T-helper 1 cell treated with Interleukin-12 subunit alpha and Interleukin-12 subunit beta and Interleukin-4 antibody, amounts not matched to agents 30 μg/mL and 1 μg/mL, for 36 hours (primary cell): ENCODE results near the gene SHROOM4.

Experiments
- H3K27ac Mint-ChIP-seq: one replicate; pipeline ENCODE4 v1.8.0; 2021; ENCODE audit warnings: mild to moderate bottlenecking, mixed read lengths
- H3K27me3 Mint-ChIP-seq: one replicate; pipeline ENCODE4 v1.8.0; 2021; ENCODE audit warnings: low read depth, mixed read lengths
- H3K36me3 Mint-ChIP-seq: one replicate; pipeline ENCODE4 v1.8.0; 2021; ENCODE audit warnings: low read depth, mixed read lengths
- H3K4me1 Mint-ChIP-seq: one replicate; pipeline ENCODE4 v1.8.0; 2021; ENCODE audit warnings: low read depth, mixed read lengths
- H3K4me3 Mint-ChIP-seq: one replicate; pipeline ENCODE4 v1.8.0; 2021; ENCODE audit warnings: mild to moderate bottlenecking, moderate library complexity, mixed read lengths
- H3K9me3 Mint-ChIP-seq: one replicate; pipeline ENCODE4 v1.8.0; 2021; ENCODE audit warnings: mixed read lengths

Gene SHROOM4, protein sequence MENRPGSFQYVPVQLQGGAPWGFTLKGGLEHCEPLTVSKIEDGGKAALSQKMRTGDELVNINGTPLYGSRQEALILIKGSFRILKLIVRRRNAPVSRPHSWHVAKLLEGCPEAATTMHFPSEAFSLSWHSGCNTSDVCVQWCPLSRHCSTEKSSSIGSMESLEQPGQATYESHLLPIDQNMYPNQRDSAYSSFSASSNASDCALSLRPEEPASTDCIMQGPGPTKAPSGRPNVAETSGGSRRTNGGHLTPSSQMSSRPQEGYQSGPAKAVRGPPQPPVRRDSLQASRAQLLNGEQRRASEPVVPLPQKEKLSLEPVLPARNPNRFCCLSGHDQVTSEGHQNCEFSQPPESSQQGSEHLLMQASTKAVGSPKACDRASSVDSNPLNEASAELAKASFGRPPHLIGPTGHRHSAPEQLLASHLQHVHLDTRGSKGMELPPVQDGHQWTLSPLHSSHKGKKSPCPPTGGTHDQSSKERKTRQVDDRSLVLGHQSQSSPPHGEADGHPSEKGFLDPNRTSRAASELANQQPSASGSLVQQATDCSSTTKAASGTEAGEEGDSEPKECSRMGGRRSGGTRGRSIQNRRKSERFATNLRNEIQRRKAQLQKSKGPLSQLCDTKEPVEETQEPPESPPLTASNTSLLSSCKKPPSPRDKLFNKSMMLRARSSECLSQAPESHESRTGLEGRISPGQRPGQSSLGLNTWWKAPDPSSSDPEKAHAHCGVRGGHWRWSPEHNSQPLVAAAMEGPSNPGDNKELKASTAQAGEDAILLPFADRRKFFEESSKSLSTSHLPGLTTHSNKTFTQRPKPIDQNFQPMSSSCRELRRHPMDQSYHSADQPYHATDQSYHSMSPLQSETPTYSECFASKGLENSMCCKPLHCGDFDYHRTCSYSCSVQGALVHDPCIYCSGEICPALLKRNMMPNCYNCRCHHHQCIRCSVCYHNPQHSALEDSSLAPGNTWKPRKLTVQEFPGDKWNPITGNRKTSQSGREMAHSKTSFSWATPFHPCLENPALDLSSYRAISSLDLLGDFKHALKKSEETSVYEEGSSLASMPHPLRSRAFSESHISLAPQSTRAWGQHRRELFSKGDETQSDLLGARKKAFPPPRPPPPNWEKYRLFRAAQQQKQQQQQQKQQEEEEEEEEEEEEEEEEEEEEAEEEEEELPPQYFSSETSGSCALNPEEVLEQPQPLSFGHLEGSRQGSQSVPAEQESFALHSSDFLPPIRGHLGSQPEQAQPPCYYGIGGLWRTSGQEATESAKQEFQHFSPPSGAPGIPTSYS (N-terminal part only)

GRCh38 chrX:50813843-50814661, at the start of gene SHROOM4:
Gene SHROOM4, minus strand, starts transcription at chrX:50814194. Its CDS starts 176 bp downstream, at chrX:50814018.
- H3K4me3 Mint-ChIP-seq, result no peak within 1 kb of the TSS
- H3K36me3 Mint-ChIP-seq, result no peaks in the 10 kb centered on the region
- peaks cover 2% of the 10 kb centered on the region for H3K4me1 Mint-ChIP-seq
- no peaks in the 10 kb centered on the region for H3K9me3 Mint-ChIP-seq
- H3K27me3 Mint-ChIP-seq, result peaks cover 40% of the 10 kb centered on the region
- H3K27ac Mint-ChIP-seq, result no peak within 1 kb of the TSS

GRCh38 chrX:50863471-50863870, 49.5 kb upstream of the SHROOM4 start:
- no peaks in the 10 kb centered on the region for H3K9me3 Mint-ChIP-seq

GRCh38 chrX:50860518-50860917, 46.5 kb upstream of the SHROOM4 start:
- no peaks in the 10 kb centered on the region for H3K4me1 Mint-ChIP-seq
- no peaks in the 10 kb centered on the region for H3K36me3 Mint-ChIP-seq
- no peak overlapping the region for H3K27ac Mint-ChIP-seq
- H3K27me3 Mint-ChIP-seq, result no peaks in the 10 kb centered on the region
- H3K9me3 Mint-ChIP-seq, result no peaks in the 10 kb centered on the region
- no peak overlapping the region for H3K4me3 Mint-ChIP-seq

More at GRCh38 chrX:50863471-50863870, 49.5 kb upstream of the SHROOM4 start:
- H3K27ac Mint-ChIP-seq, result no peak overlapping the region
- H3K27me3 Mint-ChIP-seq, result no peaks in the 10 kb centered on the region
- no peaks in the 10 kb centered on the region for H3K36me3 Mint-ChIP-seq
- no peaks in the 10 kb centered on the region for H3K4me1 Mint-ChIP-seq
- no peak overlapping the region for H3K4me3 Mint-ChIP-seq

DNA sequence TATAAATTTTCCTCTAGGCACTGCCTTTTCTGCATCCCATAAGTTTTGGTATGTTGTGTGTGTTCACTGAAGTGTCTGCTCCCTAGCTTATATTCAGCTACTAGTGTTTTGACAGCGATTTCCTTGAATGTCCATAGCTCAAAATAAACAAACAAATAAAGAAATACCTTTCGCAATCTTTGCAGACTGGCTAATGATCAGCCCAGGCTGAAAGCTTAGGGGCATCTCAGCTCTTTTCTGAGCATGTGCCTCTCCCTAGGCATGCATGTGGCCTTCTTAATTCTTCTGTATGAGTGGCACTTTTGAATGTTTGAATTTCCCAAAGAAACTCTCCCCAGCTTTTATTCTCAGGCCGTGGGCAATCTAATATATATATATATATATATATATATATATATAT, 44.6 kb upstream of the SHROOM4 start:
- no peaks in the 10 kb centered on the region for H3K4me1 Mint-ChIP-seq
- no peak overlapping the region for H3K27ac Mint-ChIP-seq
- H3K36me3 Mint-ChIP-seq, result no peaks in the 10 kb centered on the region
- H3K9me3 Mint-ChIP-seq, result no peaks in the 10 kb centered on the region
- H3K27me3 Mint-ChIP-seq, result no peaks in the 10 kb centered on the region
- H3K4me3 Mint-ChIP-seq, result no peak overlapping the region

GRCh38 chrX:50853399-50853798, 39.4 kb upstream of the SHROOM4 start:
- no peaks in the 10 kb centered on the region for H3K27me3 Mint-ChIP-seq
- no peak overlapping the region for H3K4me3 Mint-ChIP-seq
- no peak overlapping the region for H3K27ac Mint-ChIP-seq
- no peaks in the 10 kb centered on the region for H3K36me3 Mint-ChIP-seq
- no peaks in the 10 kb centered on the region for H3K4me1 Mint-ChIP-seq
- no peaks in the 10 kb centered on the region for H3K9me3 Mint-ChIP-seq

DNA sequence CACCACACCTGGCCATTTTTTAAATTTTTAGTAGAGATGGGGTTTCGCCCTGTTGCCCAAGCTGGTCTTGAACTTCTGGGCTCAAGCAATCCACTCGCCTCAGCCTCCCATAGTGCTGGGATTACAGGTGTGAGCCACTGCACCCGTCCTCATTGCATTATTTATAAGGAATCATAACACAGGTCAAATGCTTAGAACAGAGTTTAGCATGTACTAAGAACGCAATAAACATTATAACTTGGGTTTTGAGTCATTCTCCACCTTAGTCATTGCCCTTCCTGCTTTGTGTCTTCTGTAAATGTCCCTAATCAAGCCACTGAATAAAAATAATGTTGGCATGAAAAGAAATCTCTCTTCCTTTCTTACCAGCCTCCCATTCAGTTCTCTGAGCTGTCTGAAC, 38.5 kb upstream of the SHROOM4 start:
- Mint-ChIP-seq H3K36me3 (no peaks in the 10 kb centered on the region), H3K4me1 (no peaks in the 10 kb centered on the region), H3K27ac (no peak overlapping the region), H3K9me3 (no peaks in the 10 kb centered on the region), H3K4me3 (no peak overlapping the region), H3K27me3 (no peaks in the 10 kb centered on the region)

DNA sequence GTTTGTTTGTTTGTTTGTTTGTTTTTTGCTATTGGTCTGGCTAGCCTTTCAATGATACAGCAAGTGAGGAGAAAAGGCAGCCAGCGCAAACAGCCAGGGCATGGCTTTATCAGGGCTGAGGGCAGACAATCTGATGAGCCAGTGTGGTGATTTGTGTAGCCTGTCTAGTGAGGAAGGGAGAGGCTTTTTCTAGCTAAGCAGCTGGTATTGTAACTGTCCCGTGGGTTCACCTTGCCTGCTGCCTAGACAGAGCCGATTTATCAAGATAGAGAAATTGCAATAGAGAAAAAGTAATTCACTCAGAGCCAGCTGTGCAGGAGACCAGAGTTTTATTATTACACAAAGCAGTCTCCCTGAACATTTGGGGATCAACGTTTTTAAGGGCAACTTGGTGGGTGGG, 28.2 kb upstream of the SHROOM4 start:
- Mint-ChIP-seq H3K27me3 (peaks cover 7% of the 10 kb centered on the region), H3K4me3 (no peak overlapping the region), H3K4me1 (no peaks in the 10 kb centered on the region), H3K36me3 (no peaks in the 10 kb centered on the region), H3K9me3 (no peaks in the 10 kb centered on the region), H3K27ac (no peak overlapping the region)

GRCh38 chrX:50839730-50840129, 25.7 kb upstream of the SHROOM4 start:
- Mint-ChIP-seq H3K27ac (no peak overlapping the region), H3K36me3 (no peaks in the 10 kb centered on the region), H3K9me3 (no peaks in the 10 kb centered on the region), H3K4me3 (no peak overlapping the region), H3K27me3 (peaks cover 10% of the 10 kb centered on the region), H3K4me1 (no peaks in the 10 kb centered on the region)

DNA sequence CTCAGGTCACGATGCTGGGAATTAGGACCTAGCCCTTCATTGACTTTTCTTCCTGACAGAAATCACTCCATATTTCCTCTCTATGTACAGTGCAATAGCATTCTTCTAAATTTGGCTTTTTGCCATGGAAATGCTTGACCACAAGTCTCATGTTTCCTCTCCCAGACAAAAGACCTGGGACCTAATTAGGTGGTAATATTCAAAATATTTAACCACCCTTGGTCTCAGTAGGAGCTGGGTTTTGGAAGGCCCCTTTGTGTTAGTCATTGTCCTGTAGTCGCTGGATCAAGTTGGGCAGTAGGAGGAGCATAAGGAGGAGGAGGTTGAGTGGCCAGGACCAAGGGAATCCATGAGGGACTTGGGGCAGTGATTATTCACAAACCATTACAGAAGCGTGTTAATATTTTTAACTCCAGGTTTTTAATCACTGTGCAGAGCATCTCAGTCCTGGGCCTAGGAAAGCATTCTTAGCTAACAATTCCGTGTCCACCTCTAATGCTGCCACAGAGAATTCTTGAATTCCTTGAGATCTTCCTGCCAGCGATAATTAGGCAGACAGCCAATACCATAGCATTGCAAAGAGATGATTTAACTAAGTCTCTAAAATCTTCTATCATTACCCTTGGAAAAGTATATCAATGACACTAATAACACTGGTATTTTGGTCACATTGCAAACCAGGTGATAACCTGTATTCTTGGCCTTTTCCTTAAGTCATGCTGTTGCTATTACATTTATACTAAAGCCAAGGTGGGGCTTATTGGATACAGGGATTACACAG, 25.0 kb upstream of the SHROOM4 start:
- no peak overlapping the region for H3K4me3 Mint-ChIP-seq
- no peaks in the 10 kb centered on the region for H3K4me1 Mint-ChIP-seq
- H3K9me3 Mint-ChIP-seq, result no peaks in the 10 kb centered on the region
- H3K27ac Mint-ChIP-seq, result no peak overlapping the region
- no peaks in the 10 kb centered on the region for H3K36me3 Mint-ChIP-seq
- peaks cover 10% of the 10 kb centered on the region for H3K27me3 Mint-ChIP-seq

DNA sequence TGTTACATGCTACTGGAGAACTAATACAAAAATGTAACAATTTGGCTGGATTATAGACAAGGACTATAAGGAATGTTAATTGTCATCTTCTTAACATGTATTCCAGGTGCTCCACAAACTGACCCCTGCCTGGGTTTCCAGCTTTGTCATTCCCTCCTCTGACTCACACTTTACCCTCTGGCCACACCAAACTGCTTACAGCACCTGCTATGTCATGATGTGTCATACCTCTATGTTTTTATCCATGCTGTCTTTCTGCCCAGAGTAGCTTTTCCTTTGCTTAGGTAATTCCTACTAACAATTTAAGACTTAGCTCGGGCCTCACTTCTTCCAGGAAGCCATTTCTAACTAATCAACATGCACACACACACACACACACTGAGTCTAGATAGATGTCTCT, 14.0 kb upstream of the SHROOM4 start:
- no peaks in the 10 kb centered on the region for H3K27me3 Mint-ChIP-seq
- H3K4me3 Mint-ChIP-seq, result no peak overlapping the region

GRCh38 chrX:50825825-50826224, 11.8 kb upstream of the SHROOM4 start:
- H3K9me3 Mint-ChIP-seq, result no peaks in the 10 kb centered on the region
- H3K4me3 Mint-ChIP-seq, result no peak overlapping the region
- H3K4me1 Mint-ChIP-seq, result no peaks in the 10 kb centered on the region
- H3K36me3 Mint-ChIP-seq, result no peaks in the 10 kb centered on the region
- H3K27ac Mint-ChIP-seq, result no peak overlapping the region
- no peaks in the 10 kb centered on the region for H3K27me3 Mint-ChIP-seq

More for the DNA sequence above, 14.0 kb upstream of the SHROOM4 start:
- Mint-ChIP-seq H3K27ac (no peak overlapping the region), H3K9me3 (no peaks in the 10 kb centered on the region), H3K36me3 (no peaks in the 10 kb centered on the region), H3K4me1 (no peaks in the 10 kb centered on the region)

GRCh38 chrX:50818986-50819385, 5.0 kb upstream of the SHROOM4 start:
- H3K36me3 Mint-ChIP-seq, result no peaks in the 10 kb centered on the region
- H3K27me3 Mint-ChIP-seq, result peaks cover 17% of the 10 kb centered on the region
- H3K27ac Mint-ChIP-seq, result no peak overlapping the region
- H3K9me3 Mint-ChIP-seq, result no peaks in the 10 kb centered on the region
- H3K4me1 Mint-ChIP-seq, result peaks cover 2% of the 10 kb centered on the region
- no peak overlapping the region for H3K4me3 Mint-ChIP-seq

GRCh38 chrX:50815120-50815519, 1.1 kb upstream of the SHROOM4 start:
- Mint-ChIP-seq H3K9me3 (no peaks in the 10 kb centered on the region), H3K36me3 (no peaks in the 10 kb centered on the region), H3K27ac (no peak overlapping the region), H3K27me3 (peaks cover 39% of the 10 kb centered on the region), H3K4me1 (peaks cover 2% of the 10 kb centered on the region), H3K4me3 (no peak overlapping the region)
